GM19324 (cell line): Measurements from ENCODE around the gene SNAI1.
"Not testable (repeated sequence)": the region's sequence is repeated elsewhere in the genome, so short reads cannot be mapped to it uniquely, and the experiment has no call there.

Source experiments
- ATAC-seq: cut with Tn5 transposase; IDR thresholded peaks from one replicate; pipeline ENCODE4 v1.9.1; 2021; ENCODE audit warnings: mild to moderate bottlenecking, moderate library complexity; ENCODE audit not compliant: unreplicated experiment, low FRiP score

SNAI1 gene

GRCh38 chr20:49985157-49985556, 2.4 kb downstream of the SNAI1 start:
- no peak for ATAC-seq

- no peak for ATAC-seq
These were observed 2.8 kb downstream of the SNAI1 start for GRCh38 chr20:49985617-49986016.

GRCh38 chr20:49986049-49986448, 3.3 kb downstream of the SNAI1 start:
- no peak for ATAC-seq

GRCh38 chr20:49987015-49987867, 4.5 kb downstream of the SNAI1 start:
- ATAC-seq = no peak

- ATAC-seq = no peak
These were observed 5.3 kb downstream of the SNAI1 start for GRCh38 chr20:49987868-49988690.

- ATAC-seq = no peak
These were observed 6.7 kb downstream of the SNAI1 start for GRCh38 chr20:49989234-49990065.

GRCh38 chr20:49990271-49990720, 7.5 kb downstream of the SNAI1 start:
- no peak for ATAC-seq

- ATAC-seq = no peak
These were observed 10.5 kb downstream of the SNAI1 start for GRCh38 chr20:49993301-49993751.

GRCh38 chr20:49995586-49995985, 12.8 kb downstream of the SNAI1 start:
- ATAC-seq = no peak

GRCh38 chr20:49998478-49999188, 15.9 kb downstream of the SNAI1 start:
- not testable (repeated sequence) for ATAC-seq

GRCh38 chr20:49999329-49999728, 16.5 kb downstream of the SNAI1 start:
- no peak for ATAC-seq

GRCh38 chr20:50000548-50001222, 17.9 kb downstream of the SNAI1 start:
- not testable (repeated sequence) for ATAC-seq

- ATAC-seq = no peak
These were observed 19.1 kb downstream of the SNAI1 start for GRCh38 chr20:50001784-50002311.

GRCh38 chr20:50003253-50003656, 20.5 kb downstream of the SNAI1 start:
- no peak for ATAC-seq

GRCh38 chr20:50004229-50004628, 21.4 kb downstream of the SNAI1 start:
- ATAC-seq = no peak

GRCh38 chr20:50005471-50005981, 22.7 kb downstream of the SNAI1 start:
- no peak for ATAC-seq

- ATAC-seq = no peak
These were observed 24.6 kb downstream of the SNAI1 start for GRCh38 chr20:50007369-50007768.

- no peak for ATAC-seq
These were observed 25.2 kb downstream of the SNAI1 start for GRCh38 chr20:50008007-50008406.
